Osteocyte (in vitro differentiated cells): ENCODE measurements around the gene CDC42EP5. TPM values are rescaled to one million over a fixed set of nuclear protein-coding genes. Genes with fewer than 3 reads are reported as not detected.
"Not testable (repeated sequence)": the region's sequence is repeated elsewhere in the genome, so short reads cannot be mapped to it uniquely, and the experiment has no call there.

ENCODE experiments used
- DNase-seq: peaks from one replicate; pipeline ENCODE4 v3.0.0; 2021; ENCODE audit warnings: mixed read lengths; ENCODE audit not compliant: unreplicated experiment; ENCODE audit errors: extremely low spot score
- H3K27ac Mint-ChIP-seq: one replicate; pipeline ENCODE4 v1.8.0; 2021; ENCODE audit warnings: mild to moderate bottlenecking, mixed read lengths; ENCODE audit not compliant: unreplicated experiment
- H3K27me3 Mint-ChIP-seq: one replicate; pipeline ENCODE4 v1.8.0; 2021; ENCODE audit warnings: mixed read lengths; ENCODE audit not compliant: unreplicated experiment
- H3K36me3 Mint-ChIP-seq: one replicate; pipeline ENCODE4 v1.8.0; 2021; ENCODE audit warnings: mixed read lengths; ENCODE audit not compliant: unreplicated experiment
- H3K4me1 Mint-ChIP-seq: one replicate; pipeline ENCODE4 v1.8.0; 2021; ENCODE audit warnings: mixed read lengths; ENCODE audit not compliant: unreplicated experiment
- H3K4me3 Mint-ChIP-seq: one replicate; pipeline ENCODE4 v1.8.0; 2021; ENCODE audit warnings: mild to moderate bottlenecking, moderate library complexity, mixed read lengths; ENCODE audit not compliant: unreplicated experiment
- H3K9me3 Mint-ChIP-seq: one replicate; pipeline ENCODE4 v1.8.0; 2021; ENCODE audit warnings: mixed read lengths; ENCODE audit not compliant: unreplicated experiment
- total RNA-seq: library from RNA; stranded (reverse); gene quantifications from 2 replicates; pipeline ENCODE4 v1.2.1, GENCODE V29; 2021
- TF ChIP-seq, protein P1 (sequence below): fragments of 200-600 bp; sonication (generic); IDR thresholded peaks from 2 replicates; pipeline ENCODE4 v1.5.0; 2021; ENCODE audit warnings: antibody characterized with exemption, mild to moderate bottlenecking, moderate library complexity

Gene CDC42EP5
- total RNA-seq, 1 donor from 2014 or later = 85.4 TPM

DNA sequence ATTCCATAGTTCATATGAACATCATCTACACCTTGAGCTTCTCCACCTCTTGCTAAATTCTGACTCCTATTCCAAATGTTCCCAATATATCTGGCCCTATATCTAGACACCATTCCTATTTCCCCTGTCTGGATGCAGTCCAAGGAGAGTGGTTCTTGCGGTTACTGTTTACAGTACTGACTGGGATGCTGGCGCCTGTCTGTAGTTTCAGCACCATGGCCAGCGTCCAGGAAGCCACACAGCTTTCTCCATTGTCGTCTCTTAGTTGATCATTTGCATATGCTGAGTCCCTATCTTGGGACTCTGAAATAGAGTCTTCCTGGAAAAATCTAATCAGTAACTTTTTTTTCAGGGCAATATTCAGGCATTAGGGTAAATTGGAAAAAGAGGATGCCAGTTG, 44.4 kb upstream of the CDC42EP5 start:
- H3K4me3 Mint-ChIP-seq = no peak overlapping the region
- TF ChIP-seq, protein P1, sequence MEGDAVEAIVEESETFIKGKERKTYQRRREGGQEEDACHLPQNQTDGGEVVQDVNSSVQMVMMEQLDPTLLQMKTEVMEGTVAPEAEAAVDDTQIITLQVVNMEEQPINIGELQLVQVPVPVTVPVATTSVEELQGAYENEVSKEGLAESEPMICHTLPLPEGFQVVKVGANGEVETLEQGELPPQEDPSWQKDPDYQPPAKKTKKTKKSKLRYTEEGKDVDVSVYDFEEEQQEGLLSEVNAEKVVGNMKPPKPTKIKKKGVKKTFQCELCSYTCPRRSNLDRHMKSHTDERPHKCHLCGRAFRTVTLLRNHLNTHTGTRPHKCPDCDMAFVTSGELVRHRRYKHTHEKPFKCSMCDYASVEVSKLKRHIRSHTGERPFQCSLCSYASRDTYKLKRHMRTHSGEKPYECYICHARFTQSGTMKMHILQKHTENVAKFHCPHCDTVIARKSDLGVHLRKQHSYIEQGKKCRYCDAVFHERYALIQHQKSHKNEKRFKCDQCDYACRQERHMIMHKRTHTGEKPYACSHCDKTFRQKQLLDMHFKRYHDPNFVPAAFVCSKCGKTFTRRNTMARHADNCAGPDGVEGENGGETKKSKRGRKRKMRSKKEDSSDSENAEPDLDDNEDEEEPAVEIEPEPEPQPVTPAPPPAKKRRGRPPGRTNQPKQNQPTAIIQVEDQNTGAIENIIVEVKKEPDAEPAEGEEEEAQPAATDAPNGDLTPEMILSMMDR = no peak
- no peak overlapping the region for H3K27ac Mint-ChIP-seq
- H3K36me3 Mint-ChIP-seq = no peaks in the 10 kb centered on the region
- peaks cover 33% of the 10 kb centered on the region for H3K9me3 Mint-ChIP-seq
- no peaks in the 10 kb centered on the region for H3K27me3 Mint-ChIP-seq
- no peaks in the 10 kb centered on the region for H3K4me1 Mint-ChIP-seq
- DNase-seq = no peak

DNA sequence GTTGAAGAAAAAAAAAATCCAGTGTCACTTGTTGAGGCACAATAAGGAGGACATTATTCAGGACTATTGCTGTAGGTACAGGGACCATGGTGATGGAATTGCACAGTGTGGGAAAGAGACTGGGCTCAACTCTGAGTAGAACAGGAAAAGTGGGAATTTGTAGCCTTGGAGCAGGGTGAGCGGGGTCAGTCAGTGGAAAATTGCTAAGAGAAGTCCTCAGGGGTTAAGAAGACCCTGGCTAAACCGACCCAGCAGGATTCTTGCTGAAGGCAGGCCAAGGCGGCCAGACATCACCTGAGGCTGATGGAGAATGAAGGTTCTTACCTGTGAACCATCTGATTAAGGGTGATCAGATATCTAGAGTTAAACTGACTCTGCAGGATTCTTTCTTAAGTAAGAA, 42.1 kb upstream of the CDC42EP5 start:
- peaks cover 25% of the 10 kb centered on the region for H3K9me3 Mint-ChIP-seq
- no peaks in the 10 kb centered on the region for H3K27me3 Mint-ChIP-seq
- H3K4me3 Mint-ChIP-seq = no peak overlapping the region
- H3K4me1 Mint-ChIP-seq = no peaks in the 10 kb centered on the region
- TF ChIP-seq, protein P1 = no peak
- H3K36me3 Mint-ChIP-seq = no peaks in the 10 kb centered on the region
- no peak for DNase-seq
- no peak overlapping the region for H3K27ac Mint-ChIP-seq

DNA sequence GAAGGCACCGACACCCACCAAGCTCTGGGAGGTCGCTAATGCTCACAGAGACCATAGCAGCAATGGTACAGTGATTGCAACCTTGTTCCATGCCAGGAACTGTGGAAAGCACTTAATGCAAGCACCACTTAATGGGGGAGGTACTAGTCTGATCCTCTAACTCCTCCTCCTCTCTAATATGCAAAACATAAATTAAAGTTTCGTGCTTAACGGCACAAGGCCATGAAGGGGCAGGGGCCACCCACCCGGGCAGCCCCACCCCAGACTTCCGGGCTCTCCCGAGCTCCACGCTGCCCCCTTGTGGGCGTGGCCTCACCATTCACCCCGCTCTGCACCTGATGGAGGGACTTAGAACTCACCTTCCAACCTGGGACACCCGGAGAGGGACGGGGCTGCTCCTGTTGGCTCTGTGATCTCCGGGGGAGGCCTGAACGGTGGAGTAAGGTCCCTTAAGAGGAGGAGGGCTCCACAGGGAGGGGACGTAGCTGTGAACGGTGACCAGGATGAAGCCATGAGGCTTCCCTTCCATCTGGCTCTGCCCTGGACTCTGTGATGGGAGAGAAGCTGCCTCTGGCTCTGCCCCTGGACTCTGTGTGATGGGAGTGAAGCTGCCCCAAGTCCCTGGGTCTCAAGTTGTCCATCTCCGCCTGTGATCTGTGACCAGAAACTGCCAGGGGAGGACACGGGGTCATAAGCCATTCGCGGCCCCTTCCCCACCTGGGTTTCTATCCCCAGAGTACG, 36.3 kb upstream of the CDC42EP5 start:
- H3K27me3 Mint-ChIP-seq, H3K27ac Mint-ChIP-seq, DNase-seq, H3K4me1 Mint-ChIP-seq, H3K9me3 Mint-ChIP-seq, H3K36me3 Mint-ChIP-seq, H3K4me3 Mint-ChIP-seq: not testable (repeated sequence)

DNA sequence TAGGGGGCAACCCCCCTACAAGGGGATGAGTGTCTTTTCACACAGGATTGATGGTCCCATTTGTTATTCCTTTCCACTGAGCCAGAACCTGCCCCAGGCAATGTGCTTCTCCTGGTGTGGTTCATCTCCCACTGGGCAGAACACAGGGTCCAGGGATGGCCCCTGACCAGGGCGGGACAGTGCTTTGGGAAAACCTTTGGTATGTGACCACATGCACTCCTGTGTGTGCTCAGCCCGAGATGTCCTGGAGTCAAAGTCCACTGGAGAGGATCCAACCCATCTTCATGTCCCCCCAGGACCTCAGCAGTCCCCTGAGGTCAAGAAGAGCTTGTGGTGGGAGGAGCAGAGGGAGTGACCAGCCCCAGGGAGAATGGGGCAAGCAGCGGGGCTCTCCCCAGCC, 35.4 kb upstream of the CDC42EP5 start:
- not testable (repeated sequence) for H3K9me3 Mint-ChIP-seq, H3K27ac Mint-ChIP-seq, H3K4me1 Mint-ChIP-seq, DNase-seq, H3K27me3 Mint-ChIP-seq, H3K36me3 Mint-ChIP-seq, H3K4me3 Mint-ChIP-seq

DNA sequence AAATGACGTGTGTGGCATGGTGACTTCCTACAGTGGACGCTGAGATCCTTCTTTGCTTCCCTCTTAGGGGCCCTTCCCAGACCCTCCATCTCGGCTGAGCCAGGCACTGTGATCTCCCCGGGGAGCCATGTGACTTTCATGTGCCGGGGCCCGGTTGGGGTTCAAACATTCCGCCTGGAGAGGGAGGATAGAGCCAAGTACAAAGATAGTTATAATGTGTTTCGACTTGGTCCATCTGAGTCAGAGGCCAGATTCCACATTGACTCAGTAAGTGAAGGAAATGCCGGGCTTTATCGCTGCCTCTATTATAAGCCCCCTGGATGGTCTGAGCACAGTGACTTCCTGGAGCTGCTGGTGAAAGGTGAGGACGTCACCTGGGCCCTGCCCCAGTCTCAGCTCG, 34.7 kb upstream of the CDC42EP5 start:
- no peaks in the 10 kb centered on the region for H3K27me3 Mint-ChIP-seq
- TF ChIP-seq, protein P1 = no peak
- H3K27ac Mint-ChIP-seq = no peak overlapping the region
- DNase-seq = no peak
- H3K9me3 Mint-ChIP-seq = peaks cover 6% of the 10 kb centered on the region
- no peak overlapping the region for H3K4me3 Mint-ChIP-seq
- H3K36me3 Mint-ChIP-seq = no peaks in the 10 kb centered on the region
- H3K4me1 Mint-ChIP-seq = no peaks in the 10 kb centered on the region

DNA sequence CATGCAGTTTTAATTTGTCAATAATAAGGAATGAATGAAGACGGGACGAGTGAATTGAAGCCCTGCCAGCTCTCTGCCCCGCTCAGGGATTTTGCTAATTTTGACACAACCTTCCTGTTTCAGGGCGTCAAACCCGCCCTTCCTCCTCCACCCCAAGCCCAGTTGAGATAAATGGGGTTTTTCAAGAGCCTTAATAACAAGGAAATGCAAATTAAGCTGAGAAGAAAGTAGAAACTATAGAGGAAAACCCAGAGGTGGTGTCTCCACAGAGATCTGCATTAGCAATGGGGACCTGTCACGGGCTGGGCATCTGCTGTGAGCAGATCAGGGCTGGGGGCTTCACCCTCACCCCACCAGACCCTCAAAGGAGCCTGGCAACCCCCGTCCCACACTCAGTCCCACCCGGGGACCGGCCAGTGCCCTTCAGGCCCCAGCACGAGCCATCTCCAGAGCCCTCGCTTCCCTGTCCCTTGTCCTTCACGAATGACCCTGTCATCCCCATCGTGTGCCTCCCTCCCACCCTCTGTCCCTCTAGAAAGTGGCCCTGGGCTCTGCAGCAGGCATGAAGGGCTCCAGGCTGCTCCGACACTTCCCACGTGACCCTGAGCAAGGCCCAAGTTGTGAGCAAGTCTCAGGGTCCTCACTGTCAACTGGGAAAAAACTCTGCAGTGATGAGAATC, 34.1 kb upstream of the CDC42EP5 start:
- not testable (repeated sequence) for H3K27me3 Mint-ChIP-seq, H3K9me3 Mint-ChIP-seq, DNase-seq, H3K4me3 Mint-ChIP-seq, H3K4me1 Mint-ChIP-seq, H3K27ac Mint-ChIP-seq, H3K36me3 Mint-ChIP-seq
